ENCODE results near the gene CIZ1.

Gene CIZ1

DNA sequence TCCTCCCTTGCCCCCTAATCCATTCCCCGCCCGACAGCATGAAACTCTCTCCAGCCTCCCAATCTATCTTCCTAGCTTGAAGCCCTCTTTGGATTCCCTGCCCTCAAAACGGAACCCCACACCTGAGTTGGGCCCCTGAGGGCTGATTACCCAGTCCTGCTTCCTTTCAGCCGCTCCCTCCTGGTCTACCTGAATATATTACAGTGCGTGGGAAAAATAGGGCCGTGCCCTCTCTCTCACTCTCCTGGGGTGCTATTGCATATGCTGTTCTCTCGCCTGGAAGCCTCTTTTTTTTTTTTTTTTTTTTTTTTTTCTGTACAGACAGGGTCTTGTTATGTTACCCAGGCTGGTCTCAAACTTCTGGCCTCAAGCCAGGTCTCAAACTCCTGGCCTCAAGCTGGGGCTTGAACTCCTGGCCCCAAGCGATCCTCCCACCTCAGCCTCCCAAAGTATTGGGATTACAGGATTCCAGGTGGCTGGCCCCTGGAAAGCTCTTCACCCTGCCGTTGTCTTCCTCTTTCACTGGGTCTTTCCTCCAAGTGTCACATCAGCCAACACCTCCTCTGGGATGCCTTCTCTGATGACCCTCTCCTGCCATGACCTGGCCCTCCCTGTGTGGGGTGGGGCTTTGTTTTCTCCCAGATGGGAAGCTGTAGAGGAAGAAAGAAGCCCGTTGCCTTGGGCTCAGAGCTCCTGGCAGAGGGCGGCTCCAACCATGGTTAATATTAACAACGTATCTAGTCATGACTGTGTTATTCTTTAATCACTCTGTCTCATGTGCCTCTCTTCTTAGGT is 20.0 kb upstream of the CIZ1 start:
- no peak for DNase-seq (ENCODE audit: low read depth)
- TF ChIP-seq, protein P1, sequence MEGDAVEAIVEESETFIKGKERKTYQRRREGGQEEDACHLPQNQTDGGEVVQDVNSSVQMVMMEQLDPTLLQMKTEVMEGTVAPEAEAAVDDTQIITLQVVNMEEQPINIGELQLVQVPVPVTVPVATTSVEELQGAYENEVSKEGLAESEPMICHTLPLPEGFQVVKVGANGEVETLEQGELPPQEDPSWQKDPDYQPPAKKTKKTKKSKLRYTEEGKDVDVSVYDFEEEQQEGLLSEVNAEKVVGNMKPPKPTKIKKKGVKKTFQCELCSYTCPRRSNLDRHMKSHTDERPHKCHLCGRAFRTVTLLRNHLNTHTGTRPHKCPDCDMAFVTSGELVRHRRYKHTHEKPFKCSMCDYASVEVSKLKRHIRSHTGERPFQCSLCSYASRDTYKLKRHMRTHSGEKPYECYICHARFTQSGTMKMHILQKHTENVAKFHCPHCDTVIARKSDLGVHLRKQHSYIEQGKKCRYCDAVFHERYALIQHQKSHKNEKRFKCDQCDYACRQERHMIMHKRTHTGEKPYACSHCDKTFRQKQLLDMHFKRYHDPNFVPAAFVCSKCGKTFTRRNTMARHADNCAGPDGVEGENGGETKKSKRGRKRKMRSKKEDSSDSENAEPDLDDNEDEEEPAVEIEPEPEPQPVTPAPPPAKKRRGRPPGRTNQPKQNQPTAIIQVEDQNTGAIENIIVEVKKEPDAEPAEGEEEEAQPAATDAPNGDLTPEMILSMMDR (conservative IDR thresholded peaks at IDR 0.05; ENCODE audit: control insufficient read depth, insufficient read depth, low read depth, low read length) = no peak
- H3K4me3 ChIP-seq (ENCODE audit: control insufficient read depth, low read depth, low read length) = no peak overlapping the region

DNA sequence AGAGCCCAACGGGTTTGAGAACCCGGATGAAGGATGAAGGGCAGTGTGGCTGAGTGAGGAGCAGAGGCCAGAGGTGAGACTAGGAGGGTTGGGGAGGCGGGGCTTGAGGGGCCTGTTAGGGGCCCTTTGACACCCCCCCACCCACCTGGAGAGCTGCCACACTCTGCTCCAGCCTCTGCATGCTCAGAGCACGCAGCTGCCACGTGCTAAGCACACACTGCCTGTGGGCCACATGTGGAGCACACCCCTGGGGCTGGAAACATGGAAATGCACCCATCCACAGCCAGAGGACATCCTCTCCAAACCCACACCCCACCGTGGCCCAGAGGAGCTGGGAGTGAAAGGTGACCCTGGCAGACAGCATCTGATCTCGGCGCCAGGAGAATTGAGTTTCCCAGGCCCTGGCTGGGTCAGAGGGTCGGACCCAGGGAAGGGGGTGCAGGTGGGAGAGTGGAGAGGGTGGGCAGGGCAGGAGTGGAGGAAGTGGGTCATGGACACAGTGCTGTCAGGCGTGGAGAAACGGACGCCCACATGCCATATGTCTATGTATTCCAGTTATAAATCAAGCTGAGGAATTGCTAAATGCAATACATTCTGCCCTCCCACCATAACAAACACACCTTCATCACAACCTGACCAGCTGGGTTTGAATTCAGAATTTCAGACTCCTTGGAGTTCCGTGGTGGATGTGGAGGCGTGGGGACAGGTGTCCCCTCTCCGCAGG is 17.7 kb upstream of the CIZ1 start:
- H3K4me3 ChIP-seq (ENCODE audit: control insufficient read depth, low read depth, low read length) = no peak overlapping the region
- DNase-seq (ENCODE audit: low read depth) = no peak
- TF ChIP-seq, protein P1 (conservative IDR thresholded peaks at IDR 0.05; ENCODE audit: control insufficient read depth, insufficient read depth, low read depth, low read length) = no peak

GRCh38 chr9:128208386-128208785 is 17.0 kb upstream of the CIZ1 start:
- DNase-seq (ENCODE audit: low read depth) = no peak
- no peak overlapping the region for H3K4me3 ChIP-seq (ENCODE audit: control insufficient read depth, low read depth, low read length)
- TF ChIP-seq, protein P1 (conservative IDR thresholded peaks at IDR 0.05; ENCODE audit: control insufficient read depth, insufficient read depth, low read depth, low read length) = no peak

GRCh38 chr9:128206916-128207910 is 15.8 kb upstream of the CIZ1 start:
- DNase-seq (ENCODE audit: low read depth) = no peak
- no peak overlapping the region for H3K4me3 ChIP-seq (ENCODE audit: control insufficient read depth, low read depth, low read length)
- TF ChIP-seq, protein P1 (conservative IDR thresholded peaks at IDR 0.05; ENCODE audit: control insufficient read depth, insufficient read depth, low read depth, low read length) = no peak

DNA sequence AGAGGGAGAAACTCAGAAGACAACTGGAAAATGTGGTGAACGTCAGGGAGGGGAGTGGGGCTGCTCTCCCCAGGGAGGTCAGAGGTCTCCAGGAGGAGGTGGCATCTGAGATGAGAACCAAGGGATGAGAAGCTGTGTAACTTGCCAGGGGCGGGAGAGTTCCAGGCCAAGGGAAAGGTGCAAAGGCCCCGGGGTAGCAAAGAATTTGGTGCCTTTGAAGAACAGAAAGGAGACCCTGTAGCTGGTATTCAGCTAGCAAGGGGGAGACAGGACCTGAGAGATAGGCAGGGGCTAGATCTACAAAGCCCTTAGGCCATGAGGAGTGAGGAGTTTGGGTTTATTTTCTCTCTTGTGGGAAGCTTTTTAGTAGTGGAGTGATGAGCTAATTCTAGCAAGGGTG is 15.1 kb upstream of the CIZ1 start:
- TF ChIP-seq, protein P1 (conservative IDR thresholded peaks at IDR 0.05; ENCODE audit: control insufficient read depth, insufficient read depth, low read depth, low read length) = no peak
- H3K4me3 ChIP-seq (ENCODE audit: control insufficient read depth, low read depth, low read length) = no peak overlapping the region
- no peak for DNase-seq (ENCODE audit: low read depth)

DNA sequence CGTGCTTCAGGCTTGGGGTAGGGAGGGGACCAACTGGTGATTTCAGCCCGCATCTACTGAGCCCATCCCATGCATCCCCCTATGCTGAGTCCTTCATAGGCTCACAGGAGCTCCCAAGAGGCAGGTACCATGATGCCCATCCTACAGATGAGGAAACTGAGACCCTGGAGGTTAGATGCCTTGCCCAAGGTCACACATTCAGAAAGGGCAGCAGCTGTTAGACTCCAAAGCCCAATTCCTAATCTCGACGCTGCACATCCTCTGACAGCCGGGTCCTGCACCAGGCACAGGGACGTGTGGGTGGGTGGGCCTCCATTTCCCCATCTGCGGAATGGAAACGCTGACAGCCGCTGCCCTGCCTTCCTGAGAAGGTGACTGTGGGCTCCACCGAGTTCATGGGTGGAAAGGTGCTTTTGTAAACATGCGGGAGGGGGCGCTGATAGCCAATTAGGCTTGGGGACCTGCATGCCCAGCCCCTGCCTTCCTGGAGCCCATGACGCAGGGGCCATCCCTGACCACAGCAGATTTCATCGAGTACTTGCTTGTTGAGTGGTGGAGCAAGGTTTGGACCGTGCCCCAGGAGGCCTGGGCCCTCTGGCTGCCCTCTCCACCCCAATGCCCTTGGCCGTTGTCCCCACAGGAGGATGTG is 14.0 kb upstream of the CIZ1 start:
- DNase-seq (ENCODE audit: low read depth) = no peak
- TF ChIP-seq, protein P1 (conservative IDR thresholded peaks at IDR 0.05; ENCODE audit: control insufficient read depth, insufficient read depth, low read depth, low read length) = no peak
- H3K4me3 ChIP-seq (ENCODE audit: control insufficient read depth, low read depth, low read length) = no peak overlapping the region
